AG04450 (cell line): Measurements from ENCODE around the gene IGDCC3. TPM values are rescaled to one million over a fixed set of nuclear protein-coding genes. Genes with fewer than 3 reads are reported as not detected.
A peak's percentile ranks its signal among the peaks of the same experiment; 100 is the strongest.

Source experiments
- CTCF ChIA-PET: fragments of 300-600, 350-600 bp; formaldehyde crosslinking; extraction: SDS; loops from one replicate; lab custom pipeline; 2022; ENCODE audit warnings: antibody characterized with exemption, inconsistent platforms; lab: Charles Lee
- POLR2A ChIA-PET: fragments of 350-600 bp; formaldehyde crosslinking; extraction: SDS; loops from one replicate; lab custom pipeline; 2021; ENCODE audit warnings: antibody characterized with exemption, inconsistent platforms; lab: Yijun Ruan, JAX
- DNase-seq: peaks from one replicate; pipeline ENCODE4 v3.0.0-alpha.2; 2011; ENCODE audit warnings: low read depth, low spot score
- H3K27ac ChIP-seq: one replicate; pipeline ENCODE4 v1.5.1; 2012; ENCODE audit warnings: low read depth, low read length, control low read depth
- H3K27me3 ChIP-seq: one replicate; pipeline ENCODE4 v1.6.0; 2012; ENCODE audit warnings: low read length; ENCODE audit not compliant: control insufficient read depth, insufficient read depth
- H3K4me3 ChIP-seq: 2 replicates; pipeline ENCODE4 v1.5.1; 2011; ENCODE audit warnings: mild to moderate bottlenecking, low read depth, low read length, control low read depth
- H3K9me3 ChIP-seq: 2 replicates; pipeline ENCODE4 v1.5.1; 2012; ENCODE audit warnings: low read length; ENCODE audit not compliant: control insufficient read depth, insufficient read depth
- CTCF ChIP-seq: IDR thresholded peaks from 2 replicates; pipeline ENCODE4 v1.5.1; 2011; ENCODE audit warnings: low read depth, low read length, control low read depth, inconsistent platforms
- polyA plus RNA-seq: library from polyadenylated mRNA; depleted of rRNA; stranded (reverse); fragments of >200 nt; gene quantifications from 2 replicates; pipeline ENCODE4 v1.2.3, GENCODE V29; 2011

The IGDCC3 gene
- polyA plus RNA-seq, 1 experiment: 0.11 TPM

- Histone ChIP-seq H3K4me3 (no peak overlapping the region), H3K27ac (no peak overlapping the region), H3K9me3 (no peaks in the 10 kb centered on the region; the same call in 1 of the 2 replicates), H3K27me3 (peaks cover 9% of the 10 kb centered on the region)
- no peak for DNase-seq
- ChIA-PET CTCF (interaction anchor here (1.5 kb wide), 1 partner anchor 16 kb away, joined by 5 read pairs; no protein-coding TSS in a partner anchor), POLR2A (no interaction called here)
- no peak for TF ChIP-seq CTCF
These were observed 39.1 kb upstream of the IGDCC3 start for GRCh38 chr15:65416845-65417416.

GRCh38 chr15:65414841-65415621 is 37.2 kb upstream of the IGDCC3 start:
- ChIA-PET CTCF (interaction anchor here (0.6 to 2.1 kb wide), 5 partner anchors 14 to 96 kb away, joined by 3 to 8 read pairs (median 4); no protein-coding TSS in a partner anchor), POLR2A (interaction anchor here (0.7 to 1.3 kb wide), 2 partner anchors 110 to 367 kb away, joined by 4 to 8 read pairs; partner anchors contain the start of gene RNU5B-1)
- Histone ChIP-seq H3K27ac (peak overlapping the region; percentile 57), H3K4me3 (no peak overlapping the region), H3K9me3 (no peaks in the 10 kb centered on the region), H3K27me3 (peaks cover 5% of the 10 kb centered on the region)
- TF ChIP-seq CTCF: peak; percentile 30; the same call in 1 of the 2 replicates
- DNase-seq: no peak

GRCh38 chr15:65413760-65414144 is 36.0 kb upstream of the IGDCC3 start:
- H3K27me3 ChIP-seq: peaks cover 5% of the 10 kb centered on the region
- no peak for TF ChIP-seq CTCF
- CTCF ChIA-PET: interaction anchor here (0.6 to 2.1 kb wide), 4 partner anchors 12 to 95 kb away, joined by 3 to 8 read pairs (median 4); no protein-coding TSS in a partner anchor
- H3K27ac ChIP-seq: no peak overlapping the region
- POLR2A ChIA-PET: interaction anchor here (1.3 kb wide), 1 partner anchor 109 kb away, joined by 4 read pairs; the partner anchor contains the start of gene RNU5B-1
- no peak overlapping the region for H3K4me3 ChIP-seq
- H3K9me3 ChIP-seq: no peaks in the 10 kb centered on the region
- no peak for DNase-seq

- no peak for DNase-seq
- Histone ChIP-seq H3K9me3 (no peaks in the 10 kb centered on the region), H3K27me3 (peaks cover 2% of the 10 kb centered on the region), H3K4me3 (no peak overlapping the region), H3K27ac (no peak overlapping the region)
- CTCF ChIA-PET: interaction anchor here (0.6 to 2.1 kb wide), 3 partner anchors 12 to 28 kb away, joined by 4 to 8 read pairs (median 5); no protein-coding TSS in a partner anchor
- POLR2A ChIA-PET: interaction anchor here (0.6 to 0.9 kb wide), 2 partner anchors 8 to 18 kb away, joined by 5 read pairs; no protein-coding TSS in a partner anchor
- no peak for TF ChIP-seq CTCF
These were observed 35.4 kb upstream of the IGDCC3 start for GRCh38 chr15:65413051-65413759.
